CD4-positive, alpha-beta T cell treated with Interferon alpha-2 for 1 hour (primary cell): ENCODE results near the gene WASHC1.
"Not testable (repeated sequence)": the region's sequence is repeated elsewhere in the genome, so short reads cannot be mapped to it uniquely, and the experiment has no call there.

Source experiments
- DNase-seq, 2 donors: peaks; one replicate each; pipeline ENCODE4 v3.0.0-alpha.2; 2020 to 2022

Gene WASHC1

GRCh38 chr9:14129-14809 lies 15.0 kb downstream of the WASHC1 start:
- not testable (repeated sequence) for DNase-seq

- DNase-seq = peak; percentile 77 to 85
Observed at GRCh38 chr9:11206-11605, 18.1 kb downstream of the WASHC1 start.

GRCh38 chr9:10653-11053 lies 18.6 kb downstream of the WASHC1 start:
- DNase-seq = peak; percentile 2 to 48

- not testable (repeated sequence) for DNase-seq
Observed at GRCh38 chr9:10207-10606, 19.0 kb downstream of the WASHC1 start.
